ENCODE data around the gene EFCAB5.

GRCh38 chr17:29924786-29925185, 16.6 kb upstream of the EFCAB5 start:
- TF ChIP-seq CTCF (IDR thresholded peaks at IDR 0.05) (no peak), POLR2A (IDR thresholded peaks at IDR 0.05) (no peak)

Measured in adrenal gland (tissue), 5 donors.